ENCODE data around the gene CRIP1. TPM values are rescaled to one million over a fixed set of nuclear protein-coding genes. Genes with fewer than 3 reads are reported as not detected.
A peak's percentile ranks its signal among the peaks of the same experiment; 100 is the strongest.

The CRIP1 gene
- total and polyA plus RNA-seq, 10 of the 15 experiments (the other 5 are each of a cell fraction or from before 2014, with no cell fraction given), result 66.8 to 259 (median 154) TPM

DNA sequence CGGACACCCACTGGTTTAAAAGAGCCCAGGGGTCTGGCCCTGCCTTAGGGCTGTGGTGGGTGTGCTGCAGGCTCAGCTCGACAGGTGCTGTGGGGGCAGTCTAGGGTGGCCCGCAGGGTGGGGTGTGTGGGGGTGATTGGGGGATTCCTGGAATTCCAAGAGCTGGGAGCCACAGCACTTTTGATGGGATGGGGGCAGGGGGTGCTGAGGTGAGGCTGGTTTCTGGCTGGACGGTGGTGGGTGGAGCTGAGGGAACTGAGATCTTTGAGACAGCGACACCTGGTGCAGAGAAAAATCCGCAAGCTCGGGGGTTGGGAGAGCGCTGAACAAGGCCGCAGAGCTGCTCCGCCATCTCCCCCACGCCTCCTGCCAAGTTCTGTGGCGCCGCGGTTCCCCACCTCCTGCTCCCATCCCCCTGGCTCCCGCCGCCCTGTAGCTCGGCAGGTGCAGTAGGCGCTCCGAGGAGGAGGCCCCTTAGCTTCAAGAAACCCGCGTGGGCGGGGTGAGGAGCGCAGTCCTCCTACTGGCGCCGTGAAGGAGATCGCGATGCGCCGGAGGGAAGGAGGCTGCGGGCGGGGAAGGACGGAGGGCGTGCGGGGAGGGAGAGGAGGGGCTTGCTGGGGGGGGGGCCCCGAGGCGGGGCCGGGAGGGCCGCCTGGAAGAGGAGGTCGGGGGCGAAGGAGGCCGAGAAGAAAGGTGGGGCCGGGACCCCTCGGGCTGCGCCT lies 3.0 kb downstream of the CRIP1 start:
- Histone ChIP-seq H2AFZ (ENCODE audit: control insufficient read depth, low read depth, low read length) (peak overlapping the region; percentile 80), H3K9ac (ENCODE audit: control insufficient read depth, insufficient read depth, low read length) (peak overlapping the region; percentile 77), H3K79me2 (ENCODE audit: control insufficient read depth, insufficient read depth, low read length) (peaks cover 8% of the 10 kb centered on the region), H3K4me1 (ENCODE audit: control insufficient read depth, insufficient read depth, low read length) (peaks cover 28% of the 10 kb centered on the region), H3K4me2 (ENCODE audit: control insufficient read depth, insufficient read depth) (peak overlapping the region; percentile 100), H3K27me3 (replicated peaks in 1 of 2; ENCODE audit: control insufficient read depth in 2 of 2, insufficient read depth in 2 of 2, low read length in 1 of 2) (no peaks in the 10 kb centered on the region), H3K36me3 (ENCODE audit: control insufficient read depth in 2 of 2, insufficient read depth in 2 of 2, low read length in 1 of 2) (no peaks in the 10 kb centered on the region; a peak in 1 of 4 replicates), H3K9me3 (replicated peaks; ENCODE audit: control insufficient read depth, insufficient read depth, low read length) (no peaks in the 10 kb centered on the region), H4K20me1 (ENCODE audit: control insufficient read depth, insufficient read depth) (no peaks in the 10 kb centered on the region), H3K4me3 (peak overlapping the region; percentile 84), H3K27ac (ENCODE audit: control insufficient read depth, insufficient read depth) (peak overlapping the region; percentile 67)
- no TSS peak for BruUV-seq (replicated peaks)
- ATAC-seq, result peak; percentile 33
- WGBS (ENCODE audit: insufficient coverage, insufficient replicate concordance, low lambda C conversion rate, missing lambda C conversion rate), result under 1% methylated on average over 30 of the region's 44 CpGs
- CTCF ChIA-PET, result interaction anchor here (0.6 to 4.4 kb wide), 20 partner anchors 8 to 138 kb away, joined by 3 to 103 read pairs (median 4); partner anchors contain the start of gene TEX22
- intact Hi-C loops (cut with micrococcal nuclease; ENCODE audit: unreplicated experiment), result loop anchor here (1.0 to 10.0 kb wide), 6 partner anchors 8 to 425 kb away; partner anchors contain the start of genes BRF1, GPR132 and TMEM121
- RAD21 ChIA-PET (ENCODE audit: unreplicated experiment), result interaction anchor here (0.6 to 2.5 kb wide), 8 partner anchors 8 to 197 kb away, joined by 3 to 74 read pairs (median 4); no protein-coding TSS in a partner anchor
- SMC1A ChIA-PET (ENCODE audit: uncharacterized antibody, unreplicated experiment), result interaction anchor here (1.1 to 2.7 kb wide), 5 partner anchors 8 to 119 kb away, joined by 3 to 39 read pairs (median 4); no protein-coding TSS in a partner anchor
- peak; percentile 55 for DNase-seq (ENCODE audit: low read depth, low spot score)
- POLR2A ChIA-PET, result interaction anchor here (0.6 to 2.0 kb wide), 5 partner anchors 8 to 124 kb away, joined by 3 to 23 read pairs (median 4); no protein-coding TSS in a partner anchor
- FAIRE-seq, result peak; percentile 94
- in situ Hi-C loops (cut with MboI), result loop anchor here (5.0 kb wide), 1 partner anchor 117 kb away; no protein-coding TSS in a partner anchor
- TF ChIP-seq RAD21 (IDR thresholded peaks at IDR 0.05; ENCODE audit: insufficient read depth, low read depth, low read length), result peak; percentile 28; the same call in 1 of the 2 replicates
- peak; percentile 50 for TF ChIP-seq POLR2A (IDR thresholded peaks at IDR 0.05; ENCODE audit: low read depth, low read length)
- TF ChIP-seq EED (IDR thresholded peaks at IDR 0.05; ENCODE audit: low read depth), result 0 out of 2 replicates have a peak, but pooled peaks have one; percentile 36
- TF ChIP-seq SMC3 (IDR thresholded peaks at IDR 0.05; ENCODE audit: borderline replicate concordance, low read length), result peak; percentile 62
- TF ChIP-seq YY1 (IDR thresholded peaks at IDR 0.05; ENCODE audit: low read depth, low read length), result peak; percentile 85
- peak in 1 of 2 experiments; percentile 65; a peak in 2 of 3 replicates for TF ChIP-seq EGR1 (IDR thresholded peaks at IDR 0.05; ENCODE audit: borderline replicate concordance in 1 of 2, low read depth in 2 of 2, low read length in 2 of 2)
- peak; percentile 62 to 74; a peak in 3 of 4 replicates for TF ChIP-seq IKZF2 (IDR thresholded peaks at IDR 0.05)
- TF ChIP-seq HDGF (IDR thresholded peaks at IDR 0.05), result peak; percentile 62
- 0 out of 2 replicates have a peak, but pooled peaks have one; percentile 39 for TF ChIP-seq RCOR1 (conservative IDR thresholded peaks at IDR 0.05; ENCODE audit: low read depth, low read length)
- TF ChIP-seq SUPT20H (IDR thresholded peaks at IDR 0.05; ENCODE audit: borderline replicate concordance, control insufficient read depth, low read depth, low read length), result no peak
- TF ChIP-seq SPI1 (IDR thresholded peaks at IDR 0.05; ENCODE audit: borderline replicate concordance, insufficient read depth, low read depth, low read length), result 0 out of 2 replicates have a peak, but pooled peaks have one; percentile 26
- no peak for TF ChIP-seq NFIC (IDR thresholded peaks at IDR 0.05; ENCODE audit: low read depth, low read length)
- peak; percentile 67; the same call in 1 of the 2 replicates for TF ChIP-seq IKZF1 (conservative IDR thresholded peaks at IDR 0.05)
- TF ChIP-seq, protein P1, sequence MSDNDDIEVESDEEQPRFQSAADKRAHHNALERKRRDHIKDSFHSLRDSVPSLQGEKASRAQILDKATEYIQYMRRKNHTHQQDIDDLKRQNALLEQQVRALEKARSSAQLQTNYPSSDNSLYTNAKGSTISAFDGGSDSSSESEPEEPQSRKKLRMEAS (IDR thresholded peaks at IDR 0.05; ENCODE audit: low read depth, low read length), result 0 out of 2 replicates have a peak, but pooled peaks have one; percentile 27
- peak; percentile 51 for TF ChIP-seq SP1 (IDR thresholded peaks at IDR 0.05; ENCODE audit: low read depth, low read length)
- TF ChIP-seq SREBF2 (IDR thresholded peaks at IDR 0.05; ENCODE audit: low read length), result no peak
- TF ChIP-seq, protein P2, sequence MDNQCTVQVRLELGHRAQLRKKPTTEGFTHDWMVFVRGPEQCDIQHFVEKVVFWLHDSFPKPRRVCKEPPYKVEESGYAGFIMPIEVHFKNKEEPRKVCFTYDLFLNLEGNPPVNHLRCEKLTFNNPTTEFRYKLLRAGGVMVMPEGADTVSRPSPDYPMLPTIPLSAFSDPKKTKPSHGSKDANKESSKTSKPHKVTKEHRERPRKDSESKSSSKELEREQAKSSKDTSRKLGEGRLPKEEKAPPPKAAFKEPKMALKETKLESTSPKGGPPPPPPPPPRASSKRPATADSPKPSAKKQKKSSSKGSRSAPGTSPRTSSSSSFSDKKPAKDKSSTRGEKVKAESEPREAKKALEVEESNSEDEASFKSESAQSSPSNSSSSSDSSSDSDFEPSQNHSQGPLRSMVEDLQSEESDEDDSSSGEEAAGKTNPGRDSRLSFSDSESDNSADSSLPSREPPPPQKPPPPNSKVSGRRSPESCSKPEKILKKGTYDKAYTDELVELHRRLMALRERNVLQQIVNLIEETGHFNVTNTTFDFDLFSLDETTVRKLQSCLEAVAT (IDR thresholded peaks at IDR 0.05), result peak; percentile 65; the same call in 1 of the 2 replicates
- TF ChIP-seq CHD2 (IDR thresholded peaks at IDR 0.05; ENCODE audit: borderline replicate concordance, low read depth, low read length), result peak; percentile 79
- TF ChIP-seq KAT2A (conservative IDR thresholded peaks at IDR 0.05; ENCODE audit: control insufficient read depth, low read depth, low read length), result no peak
- TF ChIP-seq SMAD5 (IDR thresholded peaks at IDR 0.05; ENCODE audit: low read depth), result no peak
- TF ChIP-seq RB1 (IDR thresholded peaks at IDR 0.05; ENCODE audit: borderline replicate concordance), result peak; percentile 47; the same call in 1 of the 2 replicates
- peak; percentile 25; the same call in 1 of the 2 replicates for TF ChIP-seq LARP7 (IDR thresholded peaks at IDR 0.05)
- peak; percentile 85 for TF ChIP-seq SMARCA5 (IDR thresholded peaks at IDR 0.05)
- TF ChIP-seq GATAD2B (conservative IDR thresholded peaks at IDR 0.05; ENCODE audit: low read depth), result peak; percentile 18; the same call in 1 of the 2 replicates

Data from GM12878 (cell line).